Choroid plexus epithelial cell (primary cell): ENCODE data around the gene UTP11.
A peak's percentile ranks its signal among the peaks of the same experiment; 100 is the strongest.

Experiments
- DNase-seq: peaks from one replicate; pipeline ENCODE4 v3.0.0-alpha.2; 2010; ENCODE audit warnings: low read depth
- H3K4me3 ChIP-seq: 2 replicates; pipeline ENCODE4 v1.5.1; 2011; ENCODE audit warnings: low read depth, mild to moderate bottlenecking, control low read depth, low read length, moderate library complexity
- TF ChIP-seq, protein P1 (sequence below): conservative IDR thresholded peaks from 2 replicates; pipeline ENCODE4 v1.5.1; 2011; ENCODE audit warnings: low read depth, mild to moderate bottlenecking, control low read depth, inconsistent platforms, low read length, moderate library complexity

The UTP11 gene

DNA sequence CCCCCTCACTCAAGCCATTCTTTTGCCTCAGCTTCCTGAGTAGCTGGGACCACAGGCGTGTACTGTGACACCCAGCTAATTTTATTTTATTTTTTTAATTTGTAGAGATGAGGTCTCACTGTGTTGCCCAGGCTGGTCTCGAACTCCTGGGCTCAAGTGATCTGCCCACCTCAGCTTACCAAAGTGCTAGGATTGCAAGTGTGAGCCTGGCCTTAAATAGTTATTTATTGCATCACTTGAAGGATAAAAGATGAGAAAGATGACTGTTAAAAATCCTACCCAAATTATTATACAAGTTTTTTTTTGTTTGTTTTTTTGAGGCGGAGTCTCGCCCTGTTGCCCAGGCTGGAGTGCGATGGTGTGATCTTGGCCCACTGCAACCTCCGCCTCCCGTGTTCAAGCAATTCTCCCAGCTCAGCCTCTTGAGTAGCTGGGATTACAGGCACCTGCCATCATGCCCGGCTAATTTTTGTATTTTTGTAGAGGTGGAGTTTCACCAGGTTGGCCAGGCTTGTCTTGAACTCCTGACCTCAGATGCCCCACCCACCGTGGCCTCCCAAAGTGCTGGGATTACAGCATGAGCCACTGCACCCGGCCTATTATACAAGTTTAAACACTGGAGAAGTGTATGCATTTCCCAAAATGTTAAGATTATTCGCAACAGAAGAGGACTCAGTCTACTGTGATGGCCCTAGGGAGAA lies 2.3 kb downstream of the UTP11 start:
- no peak overlapping the region for H3K4me3 ChIP-seq
- no peak for DNase-seq
- TF ChIP-seq, protein P1, sequence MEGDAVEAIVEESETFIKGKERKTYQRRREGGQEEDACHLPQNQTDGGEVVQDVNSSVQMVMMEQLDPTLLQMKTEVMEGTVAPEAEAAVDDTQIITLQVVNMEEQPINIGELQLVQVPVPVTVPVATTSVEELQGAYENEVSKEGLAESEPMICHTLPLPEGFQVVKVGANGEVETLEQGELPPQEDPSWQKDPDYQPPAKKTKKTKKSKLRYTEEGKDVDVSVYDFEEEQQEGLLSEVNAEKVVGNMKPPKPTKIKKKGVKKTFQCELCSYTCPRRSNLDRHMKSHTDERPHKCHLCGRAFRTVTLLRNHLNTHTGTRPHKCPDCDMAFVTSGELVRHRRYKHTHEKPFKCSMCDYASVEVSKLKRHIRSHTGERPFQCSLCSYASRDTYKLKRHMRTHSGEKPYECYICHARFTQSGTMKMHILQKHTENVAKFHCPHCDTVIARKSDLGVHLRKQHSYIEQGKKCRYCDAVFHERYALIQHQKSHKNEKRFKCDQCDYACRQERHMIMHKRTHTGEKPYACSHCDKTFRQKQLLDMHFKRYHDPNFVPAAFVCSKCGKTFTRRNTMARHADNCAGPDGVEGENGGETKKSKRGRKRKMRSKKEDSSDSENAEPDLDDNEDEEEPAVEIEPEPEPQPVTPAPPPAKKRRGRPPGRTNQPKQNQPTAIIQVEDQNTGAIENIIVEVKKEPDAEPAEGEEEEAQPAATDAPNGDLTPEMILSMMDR, result no peak

DNA sequence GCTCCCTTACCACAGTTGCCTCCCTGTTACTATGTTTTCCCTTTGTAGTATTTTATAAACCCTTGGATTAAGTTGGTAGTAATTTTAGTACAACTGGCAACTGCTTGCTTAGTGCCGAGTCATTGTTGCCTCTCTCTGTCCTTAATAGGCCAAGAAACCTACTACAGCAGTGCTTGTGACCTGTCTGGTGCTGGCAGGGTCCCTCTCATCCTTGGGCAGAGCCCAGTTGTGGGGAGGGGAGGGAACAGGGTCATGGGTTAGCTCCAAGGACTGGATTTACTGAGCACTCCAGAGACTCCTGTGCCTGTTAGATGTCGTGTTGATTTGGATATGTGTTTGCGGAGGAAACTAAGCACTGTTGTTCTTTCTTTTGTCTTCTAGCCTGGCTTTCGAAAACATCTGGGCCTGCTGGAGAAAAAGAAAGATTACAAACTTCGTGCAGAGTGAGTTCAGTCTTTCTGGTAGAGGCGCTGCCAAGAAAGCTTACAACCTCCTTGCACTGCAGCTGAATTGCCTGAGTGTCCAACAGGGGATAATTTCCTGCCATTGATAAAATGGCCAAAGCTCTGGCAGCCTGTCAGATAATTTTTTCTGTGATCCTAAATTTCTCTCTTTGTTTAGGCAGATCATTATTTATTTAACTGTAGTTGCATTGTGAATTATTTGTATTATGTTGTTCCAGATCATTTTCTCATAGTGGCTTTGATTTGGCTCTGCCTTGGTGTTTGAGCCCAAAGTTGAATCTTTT lies 3.6 kb downstream of the UTP11 start:
- TF ChIP-seq, protein P1, result no peak
- peak; percentile 56 for DNase-seq
- no peak overlapping the region for H3K4me3 ChIP-seq

DNA sequence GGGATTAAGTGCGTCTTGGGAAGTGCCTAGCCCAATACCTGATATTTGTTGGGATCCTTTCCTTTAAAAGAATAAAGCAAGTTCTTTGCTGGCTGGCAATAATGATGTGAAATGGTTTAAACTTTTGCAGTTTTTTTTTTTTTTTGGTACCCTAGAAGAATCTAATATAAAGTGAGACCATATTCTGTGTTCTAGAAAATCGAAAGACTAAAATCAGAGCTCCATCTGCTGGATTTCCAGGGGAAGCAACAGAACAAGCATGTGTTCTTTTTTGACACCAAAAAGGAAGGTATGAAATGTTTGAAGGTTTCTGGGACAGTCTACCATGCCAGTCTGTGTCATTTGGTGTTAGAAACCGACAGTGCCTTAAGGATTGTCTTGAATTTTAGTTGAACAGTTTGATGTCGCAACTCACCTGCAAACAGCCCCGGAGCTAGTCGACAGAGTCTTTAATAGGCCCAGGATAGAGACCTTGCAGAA lies 6.4 kb downstream of the UTP11 start:
- TF ChIP-seq, protein P1, result peak; percentile 72
- H3K4me3 ChIP-seq, result no peak overlapping the region
- DNase-seq, result peak; percentile 71

DNA sequence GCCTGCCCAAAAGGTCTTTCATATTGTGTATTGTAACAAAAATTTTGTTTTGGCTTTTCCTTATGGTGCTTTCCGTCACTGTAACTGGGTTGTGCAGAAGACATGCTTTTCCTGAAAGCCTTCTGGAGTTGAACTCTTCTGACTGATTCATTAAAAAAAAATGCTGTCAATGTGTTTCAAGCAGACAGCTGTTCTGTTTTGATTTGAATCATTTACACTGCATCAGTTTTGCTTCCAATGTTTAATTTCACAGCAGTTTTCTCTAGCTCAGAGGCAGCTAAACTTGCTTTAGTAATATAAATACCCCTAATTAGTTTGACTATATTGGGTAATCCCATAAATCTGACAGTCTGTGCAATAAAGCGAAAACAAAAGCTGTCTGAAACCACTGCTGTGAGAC lies 7.9 kb downstream of the UTP11 start:
- no peak overlapping the region for H3K4me3 ChIP-seq
- DNase-seq, result no peak
- TF ChIP-seq, protein P1, result no peak

DNA sequence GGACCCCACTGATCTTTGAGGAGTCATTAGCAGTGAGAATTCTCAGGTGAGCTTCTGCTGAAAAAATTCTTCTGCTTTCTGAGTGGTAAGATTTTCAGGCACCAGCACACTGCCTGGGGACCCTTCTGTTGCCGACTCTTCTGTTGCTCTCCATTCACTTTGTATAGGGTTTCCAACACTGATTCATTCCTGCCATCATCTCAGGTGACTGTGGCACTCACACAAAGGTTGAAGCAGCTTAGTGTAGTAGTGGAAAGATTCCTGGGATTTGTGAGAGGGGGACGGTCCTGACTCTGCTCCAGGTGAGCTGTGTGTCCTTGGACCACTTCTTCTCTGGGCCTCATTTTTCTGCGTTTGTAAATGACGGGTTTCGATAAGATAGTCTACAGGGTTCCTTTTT lies 9.4 kb downstream of the UTP11 start:
- TF ChIP-seq, protein P1, result no peak

DNA sequence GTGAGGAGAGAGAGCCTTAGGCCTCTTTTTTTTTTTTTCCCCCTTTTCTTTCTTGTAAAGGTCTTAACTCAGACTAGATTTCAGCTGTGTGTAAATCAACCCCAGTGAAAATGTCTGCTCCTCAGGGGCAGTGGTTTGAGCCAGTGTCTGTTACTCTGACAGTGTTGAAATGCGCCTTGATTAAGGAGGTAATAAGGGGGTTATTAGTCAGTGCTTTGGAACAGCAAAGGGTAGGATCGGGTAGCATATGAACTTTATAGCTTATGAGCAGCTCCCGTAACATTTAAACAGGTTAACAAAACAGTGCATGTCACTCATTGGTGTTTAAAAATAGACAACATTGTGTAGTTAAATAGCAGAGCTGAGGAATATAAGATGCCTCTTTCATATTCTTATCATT lies 10.3 kb downstream of the UTP11 start:
- H3K4me3 ChIP-seq, result no peak overlapping the region
- DNase-seq, result no peak
- TF ChIP-seq, protein P1, result no peak

More for the DNA sequence above, 9.4 kb downstream of the UTP11 start:
- no peak for DNase-seq
- no peak overlapping the region for H3K4me3 ChIP-seq
